ENCODE data around the gene CMKLR1. TPM values are rescaled to one million over a fixed set of nuclear protein-coding genes. Genes with fewer than 3 reads are reported as not detected.

CMKLR1 gene
- total RNA-seq, 1 donor from 2014 or later, result 0.57 TPM

GRCh38 chr12:108307006-108307405 lies 32.1 kb downstream of the CMKLR1 start:
- H3K9me3 ChIP-seq (ENCODE audit: insufficient read depth, low read depth, low read length), result no peaks in the 10 kb centered on the region
- peak; percentile 49 for DNase-seq (ENCODE audit: low read depth)
- H3K27ac Mint-ChIP-seq (ENCODE audit: unreplicated experiment), result peak overlapping the region; percentile 91
- no peaks in the 10 kb centered on the region for H3K27me3 ChIP-seq (ENCODE audit: insufficient read depth, low read length)
- H3K36me3 ChIP-seq (ENCODE audit: insufficient read depth, low read length), result no peaks in the 10 kb centered on the region
- no peaks in the 10 kb centered on the region for H3K9me3 Mint-ChIP-seq (ENCODE audit: unreplicated experiment)
- no peak overlapping the region for H2AFZ ChIP-seq (ENCODE audit: low read depth, low read length)
- H3K9ac ChIP-seq (ENCODE audit: low read length), result peak overlapping the region; percentile 36
- TF ChIP-seq, protein P1, sequence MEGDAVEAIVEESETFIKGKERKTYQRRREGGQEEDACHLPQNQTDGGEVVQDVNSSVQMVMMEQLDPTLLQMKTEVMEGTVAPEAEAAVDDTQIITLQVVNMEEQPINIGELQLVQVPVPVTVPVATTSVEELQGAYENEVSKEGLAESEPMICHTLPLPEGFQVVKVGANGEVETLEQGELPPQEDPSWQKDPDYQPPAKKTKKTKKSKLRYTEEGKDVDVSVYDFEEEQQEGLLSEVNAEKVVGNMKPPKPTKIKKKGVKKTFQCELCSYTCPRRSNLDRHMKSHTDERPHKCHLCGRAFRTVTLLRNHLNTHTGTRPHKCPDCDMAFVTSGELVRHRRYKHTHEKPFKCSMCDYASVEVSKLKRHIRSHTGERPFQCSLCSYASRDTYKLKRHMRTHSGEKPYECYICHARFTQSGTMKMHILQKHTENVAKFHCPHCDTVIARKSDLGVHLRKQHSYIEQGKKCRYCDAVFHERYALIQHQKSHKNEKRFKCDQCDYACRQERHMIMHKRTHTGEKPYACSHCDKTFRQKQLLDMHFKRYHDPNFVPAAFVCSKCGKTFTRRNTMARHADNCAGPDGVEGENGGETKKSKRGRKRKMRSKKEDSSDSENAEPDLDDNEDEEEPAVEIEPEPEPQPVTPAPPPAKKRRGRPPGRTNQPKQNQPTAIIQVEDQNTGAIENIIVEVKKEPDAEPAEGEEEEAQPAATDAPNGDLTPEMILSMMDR (IDR thresholded peaks at IDR 0.05; ENCODE audit: insufficient read depth, low read depth, low read length), result no peak
- no peak for TF ChIP-seq EZH2 (IDR thresholded peaks at IDR 0.05; ENCODE audit: insufficient read depth, low read length)
- H3K36me3 Mint-ChIP-seq (ENCODE audit: low read depth, unreplicated experiment), result no peaks in the 10 kb centered on the region
- H3K4me2 ChIP-seq (ENCODE audit: low read length), result peak overlapping the region; percentile 84
- H3K4me3 Mint-ChIP-seq (ENCODE audit: unreplicated experiment), result no peak overlapping the region
- FAIRE-seq, result no peak
- no peaks in the 10 kb centered on the region for H3K79me2 ChIP-seq (ENCODE audit: insufficient read depth, low read length)
- no peak overlapping the region for H3K4me3 ChIP-seq (ENCODE audit: insufficient read depth, low read depth, low read length)
- H3K4me1 Mint-ChIP-seq (ENCODE audit: low read depth, unreplicated experiment), result peaks cover 36% of the 10 kb centered on the region
- H4K20me1 ChIP-seq (ENCODE audit: insufficient read depth, low read length), result no peaks in the 10 kb centered on the region
- H3K4me1 ChIP-seq (ENCODE audit: insufficient read depth, low read length), result peaks cover 46% of the 10 kb centered on the region
- H3K27me3 Mint-ChIP-seq (ENCODE audit: low read depth, unreplicated experiment), result peaks cover 4% of the 10 kb centered on the region
- peak overlapping the region; percentile 92 for H3K27ac ChIP-seq (ENCODE audit: low read depth, low read length)

DNA sequence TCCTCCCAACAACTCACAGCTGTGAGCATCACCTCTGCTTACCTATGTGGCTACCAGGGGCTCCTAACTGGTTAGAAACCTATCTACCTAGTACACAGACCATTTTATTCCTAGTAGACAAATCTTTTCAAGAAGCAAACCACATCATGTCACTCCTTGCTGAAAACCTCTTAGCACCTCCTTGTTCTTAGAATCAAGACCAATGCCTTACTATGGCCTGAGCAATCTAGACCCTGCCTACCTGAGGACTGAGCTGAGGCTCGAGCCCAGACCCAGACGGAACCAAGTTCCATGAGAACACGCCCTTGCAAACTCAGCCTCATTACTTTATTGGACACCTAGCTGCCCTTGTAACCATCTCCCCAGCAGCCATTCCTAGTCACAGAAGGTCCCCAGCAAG lies 32.6 kb downstream of the CMKLR1 start:
- H3K4me2 ChIP-seq (ENCODE audit: low read length), result peak overlapping the region; percentile 84

DNA sequence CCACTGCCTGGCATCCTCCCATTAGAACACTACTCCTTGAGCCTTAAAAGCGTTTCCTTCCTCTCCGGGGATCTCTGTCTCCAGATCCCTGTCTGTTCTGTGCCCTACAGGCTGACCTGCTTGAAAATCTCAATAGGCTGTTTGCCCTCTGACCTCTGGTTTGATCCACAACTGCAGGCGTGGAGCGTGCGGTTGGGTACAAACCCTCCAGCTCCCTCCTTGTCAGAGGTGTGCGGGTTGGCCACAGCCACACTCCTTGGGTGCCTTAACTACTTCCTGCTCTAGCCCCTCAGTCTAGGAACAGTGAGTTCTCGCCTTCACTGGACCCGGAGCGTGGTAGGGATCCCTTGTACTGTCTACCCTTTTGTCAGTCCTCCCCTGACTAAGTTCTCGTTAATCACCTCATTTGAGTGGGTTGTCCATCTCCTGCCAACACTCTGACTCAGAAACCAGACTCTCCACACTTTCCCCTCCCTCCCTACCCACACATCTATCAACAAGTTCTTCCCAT lies 33.1 kb downstream of the CMKLR1 start:
- peak; percentile 43 for FAIRE-seq
- Mint-ChIP-seq H3K9me3 (ENCODE audit: unreplicated experiment) (peaks cover 2% of the 10 kb centered on the region), H3K4me3 (ENCODE audit: unreplicated experiment) (no peak overlapping the region), H3K27ac (ENCODE audit: unreplicated experiment) (peak overlapping the region; percentile 91), H3K27me3 (ENCODE audit: low read depth, unreplicated experiment) (peaks cover 7% of the 10 kb centered on the region), H3K36me3 (ENCODE audit: low read depth, unreplicated experiment) (no peaks in the 10 kb centered on the region), H3K4me1 (ENCODE audit: low read depth, unreplicated experiment) (peaks cover 40% of the 10 kb centered on the region)
- H3K9me3 ChIP-seq (ENCODE audit: insufficient read depth, low read depth, low read length), result no peaks in the 10 kb centered on the region
- peaks cover 46% of the 10 kb centered on the region for H3K4me1 ChIP-seq (ENCODE audit: insufficient read depth, low read length)
- peak overlapping the region; percentile 78 for H3K9ac ChIP-seq (ENCODE audit: low read length)
- no peaks in the 10 kb centered on the region for H4K20me1 ChIP-seq (ENCODE audit: insufficient read depth, low read length)
- H3K36me3 ChIP-seq (ENCODE audit: insufficient read depth, low read length), result no peaks in the 10 kb centered on the region
- H3K4me3 ChIP-seq (ENCODE audit: insufficient read depth, low read depth, low read length), result peak overlapping the region; percentile 32
- peak overlapping the region; percentile 3 for H2AFZ ChIP-seq (ENCODE audit: low read depth, low read length)
- no peaks in the 10 kb centered on the region for H3K79me2 ChIP-seq (ENCODE audit: insufficient read depth, low read length)
- peak overlapping the region; percentile 92 for H3K27ac ChIP-seq (ENCODE audit: low read depth, low read length)
- peak overlapping the region; percentile 84 for H3K4me2 ChIP-seq (ENCODE audit: low read length)
- TF ChIP-seq, protein P1 (IDR thresholded peaks at IDR 0.05; ENCODE audit: insufficient read depth, low read depth, low read length), result no peak
- TF ChIP-seq EZH2 (IDR thresholded peaks at IDR 0.05; ENCODE audit: insufficient read depth, low read length), result no peak
- no peaks in the 10 kb centered on the region for H3K27me3 ChIP-seq (ENCODE audit: insufficient read depth, low read length)
- DNase-seq (ENCODE audit: low read depth), result peak; percentile 73

More for the DNA sequence above, 32.6 kb downstream of the CMKLR1 start:
- H3K4me3 ChIP-seq (ENCODE audit: insufficient read depth, low read depth, low read length), result peak overlapping the region; percentile 32
- H4K20me1 ChIP-seq (ENCODE audit: insufficient read depth, low read length), result no peaks in the 10 kb centered on the region
- H3K4me3 Mint-ChIP-seq (ENCODE audit: unreplicated experiment), result no peak overlapping the region
- H3K27ac ChIP-seq (ENCODE audit: low read depth, low read length), result peak overlapping the region; percentile 92
- no peaks in the 10 kb centered on the region for H3K36me3 ChIP-seq (ENCODE audit: insufficient read depth, low read length)
- H3K27ac Mint-ChIP-seq (ENCODE audit: unreplicated experiment), result peak overlapping the region; percentile 91
- DNase-seq (ENCODE audit: low read depth), result no peak
- FAIRE-seq, result no peak
- H3K79me2 ChIP-seq (ENCODE audit: insufficient read depth, low read length), result no peaks in the 10 kb centered on the region
- H3K27me3 Mint-ChIP-seq (ENCODE audit: low read depth, unreplicated experiment), result peaks cover 7% of the 10 kb centered on the region
- H3K9me3 ChIP-seq (ENCODE audit: insufficient read depth, low read depth, low read length), result no peaks in the 10 kb centered on the region
- no peaks in the 10 kb centered on the region for H3K9me3 Mint-ChIP-seq (ENCODE audit: unreplicated experiment)
- no peaks in the 10 kb centered on the region for H3K27me3 ChIP-seq (ENCODE audit: insufficient read depth, low read length)
- peaks cover 46% of the 10 kb centered on the region for H3K4me1 ChIP-seq (ENCODE audit: insufficient read depth, low read length)
- H2AFZ ChIP-seq (ENCODE audit: low read depth, low read length), result no peak overlapping the region
- H3K9ac ChIP-seq (ENCODE audit: low read length), result peak overlapping the region; percentile 36
- no peaks in the 10 kb centered on the region for H3K36me3 Mint-ChIP-seq (ENCODE audit: low read depth, unreplicated experiment)
- TF ChIP-seq, protein P1 (IDR thresholded peaks at IDR 0.05; ENCODE audit: insufficient read depth, low read depth, low read length), result no peak
- no peak for TF ChIP-seq EZH2 (IDR thresholded peaks at IDR 0.05; ENCODE audit: insufficient read depth, low read length)
- H3K4me1 Mint-ChIP-seq (ENCODE audit: low read depth, unreplicated experiment), result peaks cover 40% of the 10 kb centered on the region
